Left ventricle myocardium superior (tissue), 1 donor: ENCODE results near the gene LDB3. TPM values are rescaled to one million over a fixed set of nuclear protein-coding genes. Genes with fewer than 3 reads are reported as not detected.

Experiments
- ATAC-seq: fragments of 200-7000 bp; cut with Tn5 transposase; one replicate; pipeline ENCODE4 v1.9.1; 2020; ENCODE audit warnings: mild to moderate bottlenecking, moderate library complexity
- DNase-seq: peaks from one replicate; pipeline ENCODE4 v3.0.0-alpha.2; 2020
- intact Hi-C: fragments of 100-400 bp; cut with micrococcal nuclease; formaldehyde crosslinking; loops from one replicate; pipeline ENCODE4 v1.11.0; 2022
- total RNA-seq: library from RNA; stranded (reverse); fragmentation: NEBNext Ultra II Directional; extraction: Animal tissue kit (Norgen Biotek cat#: 25700); gene quantifications from one replicate; pipeline ENCODE4 v1.2.1, GENCODE V29; 2021
- donor health status: DM: no; HTN: yes; CAD: no; lungs with severe emphysema.

Gene LDB3
- total RNA-seq, 1 donor from 2014 or later = 1,459 TPM

- intact Hi-C loops = no loop called here
- DNase-seq (no peak), ATAC-seq (no peak)
Observed at GRCh38 chr10:86747796-86748581, 79.7 kb downstream of the LDB3 start.

GRCh38 chr10:86749854-86750253 lies 81.5 kb downstream of the LDB3 start:
- ATAC-seq (no peak), DNase-seq (no peak)
- intact Hi-C loops = no loop called here

- DNase-seq (no peak), ATAC-seq (no peak)
- intact Hi-C loops = no loop called here
Observed at GRCh38 chr10:86751477-86751876, 83.2 kb downstream of the LDB3 start.

GRCh38 chr10:86752311-86752710 lies 84.0 kb downstream of the LDB3 start:
- intact Hi-C loops = no loop called here
- ATAC-seq (no peak), DNase-seq (no peak)

GRCh38 chr10:86753051-86753450 lies 84.7 kb downstream of the LDB3 start:
- DNase-seq (no peak), ATAC-seq (no peak)
- intact Hi-C loops = no loop called here

- intact Hi-C loops = no loop called here
- ATAC-seq (peak; percentile 31), DNase-seq (peak; percentile 72)
Observed at GRCh38 chr10:86753638-86754434, 85.5 kb downstream of the LDB3 start.

- DNase-seq = no peak
- no peak for ATAC-seq
- intact Hi-C loops = no loop called here
Observed at GRCh38 chr10:86755454-86755739, 87.1 kb downstream of the LDB3 start.

- ATAC-seq = peak; percentile 89
- intact Hi-C loops = no loop called here
- DNase-seq = peak; percentile 95
Observed at GRCh38 chr10:86755740-86756510, 87.6 kb downstream of the LDB3 start.

- intact Hi-C loops = no loop called here
- ATAC-seq (peak; percentile 17), DNase-seq (no peak)
Observed at GRCh38 chr10:86756511-86757112, 88.3 kb downstream of the LDB3 start, which contains the start of gene BMPR1A. TSS of gene BMPR1A (plus strand) at chr10:86756619. CDS start at chr10:86876019, 119,400 bp downstream.

- intact Hi-C loops = no loop called here
- ATAC-seq = no peak
Observed at GRCh38 chr10:86757113-86757972, 89.0 kb downstream of the LDB3 start.

GRCh38 chr10:86758189-86759072 lies 90.1 kb downstream of the LDB3 start:
- DNase-seq (no peak), ATAC-seq (no peak)
- intact Hi-C loops = no loop called here

More at GRCh38 chr10:86757113-86757972, 89.0 kb downstream of the LDB3 start:
- peak; percentile 60 for DNase-seq

GRCh38 chr10:86759073-86759672 lies 90.9 kb downstream of the LDB3 start:
- intact Hi-C loops = no loop called here
- ATAC-seq = no peak
- no peak for DNase-seq

- no peak for DNase-seq
- no peak for ATAC-seq
- intact Hi-C loops = no loop called here
Observed at GRCh38 chr10:86763404-86763803, 95.1 kb downstream of the LDB3 start.

- ATAC-seq = no peak
- intact Hi-C loops = no loop called here
- DNase-seq = no peak
Observed at GRCh38 chr10:86765548-86765947, 97.2 kb downstream of the LDB3 start.

- intact Hi-C loops = no loop called here
- DNase-seq = no peak
- no peak for ATAC-seq
Observed at GRCh38 chr10:86768412-86769062, 100.2 kb downstream of the LDB3 start.

- DNase-seq = no peak
- peak; percentile 31 for ATAC-seq
- intact Hi-C loops = no loop called here
Observed at GRCh38 chr10:86769991-86770390, 101.7 kb downstream of the LDB3 start.
